ENCODE data around the gene PPT2.
"Not testable (repeated sequence)": the region's sequence is repeated elsewhere in the genome, so short reads cannot be mapped to it uniquely, and the experiment has no call there.

The PPT2 gene

GRCh38 chr6:32177788-32178546 lies 24.0 kb downstream of the PPT2 start, which contains the start of gene RNF5:
Gene RNF5 (plus strand): TSS chr6:32178405. CDS start chr6:32178512, 107 bp downstream.
- DNase-seq, result peak; percentile 99

- no peak for DNase-seq
Measured at GRCh38 chr6:32178547-32179440, 24.9 kb downstream of the PPT2 start.

GRCh38 chr6:32179766-32180405 lies 25.9 kb downstream of the PPT2 start:
- no peak for DNase-seq

- DNase-seq, result no peak
Measured at GRCh38 chr6:32181148-32181702, 27.3 kb downstream of the PPT2 start.

- no peak for DNase-seq
Measured at GRCh38 chr6:32181915-32182529, 28.1 kb downstream of the PPT2 start.

- DNase-seq, result no peak
Measured at GRCh38 chr6:32182555-32182981, 28.6 kb downstream of the PPT2 start.

- DNase-seq, result no peak
Measured at GRCh38 chr6:32183030-32183429, 29.1 kb downstream of the PPT2 start.

- DNase-seq, result no peak
Measured at GRCh38 chr6:32183483-32184083, 29.6 kb downstream of the PPT2 start.

GRCh38 chr6:32184084-32184640 lies 30.2 kb downstream of the PPT2 start, which contains the start of gene AGER:
Gene AGER (minus strand): TSS chr6:32184253. CDS start chr6:32184222, 31 bp downstream.
- DNase-seq, result no peak

- peak; percentile 69 for DNase-seq
Measured at GRCh38 chr6:32185681-32186131, 31.8 kb downstream of the PPT2 start.

GRCh38 chr6:32186151-32186840 lies 32.4 kb downstream of the PPT2 start:
- not testable (repeated sequence) for DNase-seq

GRCh38 chr6:32187009-32187709 lies 33.2 kb downstream of the PPT2 start:
- DNase-seq, result no peak

GRCh38 chr6:32187725-32188380 lies 33.9 kb downstream of the PPT2 start:
- not testable (repeated sequence) for DNase-seq

GRCh38 chr6:32188381-32189068 lies 34.6 kb downstream of the PPT2 start:
- DNase-seq, result no peak

GRCh38 chr6:32189069-32189741 lies 35.3 kb downstream of the PPT2 start:
- DNase-seq, result no peak

- DNase-seq, result no peak
Measured at GRCh38 chr6:32189742-32190053, 35.8 kb downstream of the PPT2 start.

- peak; percentile 94 for DNase-seq
Measured at GRCh38 chr6:32190054-32190851, 36.3 kb downstream of the PPT2 start, which contains the start of gene PBX2. Gene PBX2 (minus strand): TSS chr6:32190202. CDS start chr6:32189915, 287 bp downstream.
